ENCODE measurements around the gene PPP1R9A.
"Not testable (repeated sequence)": the region's sequence is repeated elsewhere in the genome, so short reads cannot be mapped to it uniquely, and the experiment has no call there.

Gene PPP1R9A

DNA sequence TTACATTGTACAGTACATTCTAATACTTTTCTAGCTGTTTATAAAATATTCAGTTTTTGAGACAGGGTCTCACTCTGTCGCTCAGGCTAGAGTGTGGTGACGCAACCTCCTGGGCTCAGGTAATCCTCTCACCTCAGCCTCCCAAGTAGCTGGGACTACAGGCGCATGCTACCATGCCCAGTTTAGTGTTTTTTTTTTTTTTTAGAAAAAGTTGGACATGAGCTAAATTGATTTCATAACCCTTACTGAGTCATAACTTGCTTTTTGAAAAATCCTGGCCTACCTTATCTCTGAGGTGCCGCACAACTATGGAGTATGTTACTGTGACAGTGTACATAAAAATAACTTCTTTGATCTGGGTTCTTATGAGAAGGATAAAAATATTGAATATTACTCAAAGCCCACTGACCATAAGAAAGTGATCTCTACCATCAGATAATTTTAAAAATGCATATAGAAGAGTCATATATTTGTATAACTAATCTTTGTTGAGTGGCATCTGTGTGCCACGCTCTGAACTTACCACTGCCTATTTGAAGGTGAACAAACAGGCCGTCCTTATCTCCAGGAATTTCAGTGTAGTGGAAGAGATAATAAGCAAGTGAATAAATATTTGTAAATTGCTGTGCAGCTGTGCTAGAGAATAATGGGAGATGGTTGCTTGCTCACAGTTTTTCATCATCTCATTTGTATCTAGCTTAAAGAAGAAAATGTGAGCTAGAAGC is 73.2 kb downstream of the PPP1R9A start:
- DNase-seq, result no peak

DNA sequence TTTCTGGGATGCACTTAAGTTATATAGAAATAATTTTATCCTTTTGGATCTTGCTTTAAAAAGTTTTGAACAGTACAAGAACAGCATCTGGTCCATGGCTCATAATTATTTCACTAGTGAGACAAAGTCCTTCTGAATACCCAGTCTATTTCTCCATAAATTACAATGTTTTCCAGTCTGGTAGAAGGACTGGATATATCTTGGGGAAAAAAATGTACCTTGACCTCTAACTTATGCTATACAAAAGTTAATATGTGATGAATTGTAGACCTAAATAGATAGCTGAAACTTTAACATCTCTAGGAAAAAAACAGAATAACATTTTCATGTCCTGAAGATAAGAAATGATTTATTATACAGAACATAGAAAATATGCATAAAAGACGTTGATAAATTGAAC is 88.5 kb downstream of the PPP1R9A start:
- no peak for DNase-seq

DNA sequence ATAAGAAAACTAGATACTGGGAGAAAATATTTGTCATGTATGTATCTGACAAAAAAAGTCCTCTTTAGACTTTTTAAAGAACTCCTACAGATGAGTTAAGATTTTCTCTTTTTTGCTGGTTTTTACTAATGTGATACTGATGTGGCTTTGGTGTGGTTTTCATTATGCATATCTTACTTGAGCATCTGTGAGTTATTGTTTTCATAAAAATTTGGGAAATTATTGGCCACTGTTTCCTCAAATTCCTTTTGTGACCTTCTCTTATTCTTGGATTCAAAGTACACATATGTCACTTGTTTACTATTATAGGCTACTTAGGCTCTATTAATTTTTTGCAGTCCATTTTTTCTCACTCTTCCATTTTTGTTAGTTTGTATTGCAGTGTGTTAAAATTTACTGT is 89.0 kb downstream of the PPP1R9A start:
- no peak for DNase-seq

DNA sequence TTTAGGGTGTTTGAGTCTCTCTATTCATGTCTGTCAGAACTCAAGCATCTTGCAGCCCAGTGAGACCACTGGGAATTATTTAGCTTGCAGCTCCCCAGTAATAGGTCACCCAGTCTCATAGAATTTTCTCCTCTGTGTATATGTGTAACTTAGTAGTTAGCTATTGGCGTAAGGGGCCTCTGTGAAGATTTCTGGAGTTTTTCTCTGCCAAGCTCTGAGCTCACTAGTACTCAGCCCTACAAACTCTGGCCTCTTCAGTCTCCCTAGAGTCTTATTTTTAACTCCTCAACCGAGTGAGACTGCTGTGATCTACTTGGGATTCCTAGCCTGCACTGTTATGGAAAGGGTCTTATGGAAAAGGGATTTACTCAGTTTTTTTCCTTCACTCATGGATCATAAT is 90.2 kb downstream of the PPP1R9A start:
- no peak for DNase-seq

DNA sequence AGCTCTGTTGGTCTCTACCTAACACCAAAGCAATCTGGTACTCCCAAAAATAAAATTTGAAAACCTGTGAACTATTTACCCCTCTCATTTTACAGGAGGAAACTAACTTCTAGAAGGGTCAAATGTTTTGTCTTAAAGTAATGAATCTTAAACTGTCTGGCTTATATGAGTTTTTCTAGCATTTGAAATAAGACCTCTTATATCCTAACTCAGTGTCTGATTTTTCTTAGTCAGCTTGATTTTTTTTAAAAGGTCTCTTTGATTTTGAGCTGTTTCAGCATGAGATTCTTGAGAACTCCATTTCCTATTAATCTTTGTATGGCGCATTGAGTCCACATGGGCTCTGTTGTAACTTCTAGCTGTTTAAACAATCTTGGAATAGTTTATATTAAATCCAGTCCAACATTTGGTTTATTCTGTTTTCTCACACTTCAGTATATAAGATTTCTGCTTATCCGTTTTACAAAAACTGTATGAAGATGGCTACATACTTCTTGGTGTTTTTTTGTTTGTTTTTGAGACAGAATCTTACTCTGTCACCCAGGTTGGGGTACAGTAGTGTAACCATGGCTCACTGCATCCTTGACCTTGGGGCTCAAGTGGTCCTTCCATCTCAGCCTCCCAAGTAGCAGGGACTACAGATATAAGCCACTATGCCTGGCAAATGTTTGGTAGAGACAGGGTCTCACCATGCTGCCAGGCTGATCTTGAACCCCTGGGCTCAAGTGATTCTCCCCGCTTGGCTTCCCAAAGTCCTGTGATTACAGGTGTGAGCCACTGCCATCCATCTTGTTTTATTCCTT is 91.1 kb downstream of the PPP1R9A start:
- no peak for DNase-seq

DNA sequence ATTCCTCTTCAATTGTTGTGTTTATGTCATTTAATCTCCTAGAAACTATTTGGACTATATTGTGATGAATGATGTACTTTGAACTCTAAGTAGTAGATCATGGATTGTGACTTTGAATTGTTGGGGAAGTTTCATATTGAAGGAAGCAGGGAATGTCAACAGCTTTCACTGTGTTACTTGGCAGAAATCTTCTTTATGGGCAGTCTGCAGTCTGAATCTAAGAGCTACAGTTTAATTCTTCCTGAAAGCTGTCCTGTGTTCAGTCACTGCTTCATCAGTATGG is 91.6 kb downstream of the PPP1R9A start:
- no peak for DNase-seq

DNA sequence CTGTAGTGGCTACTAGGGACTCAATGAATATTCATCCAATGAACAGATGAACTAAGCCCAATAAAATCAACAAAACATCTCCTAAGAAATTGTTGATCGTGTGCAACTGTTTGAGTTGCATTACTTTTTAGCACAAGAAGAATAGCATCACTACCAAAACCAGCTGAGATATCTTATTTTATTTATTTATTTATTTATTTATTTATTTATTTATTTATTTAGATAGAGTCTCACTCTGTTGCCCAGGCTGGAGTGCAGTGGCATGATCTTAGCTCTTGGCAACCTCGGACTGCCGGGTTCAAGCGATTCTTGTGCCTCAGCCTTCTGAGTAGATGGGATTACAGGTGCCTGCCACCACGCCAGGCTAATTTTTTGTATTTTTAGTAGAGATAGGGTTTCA is 92.2 kb downstream of the PPP1R9A start:
- DNase-seq, result not testable (repeated sequence)

DNA sequence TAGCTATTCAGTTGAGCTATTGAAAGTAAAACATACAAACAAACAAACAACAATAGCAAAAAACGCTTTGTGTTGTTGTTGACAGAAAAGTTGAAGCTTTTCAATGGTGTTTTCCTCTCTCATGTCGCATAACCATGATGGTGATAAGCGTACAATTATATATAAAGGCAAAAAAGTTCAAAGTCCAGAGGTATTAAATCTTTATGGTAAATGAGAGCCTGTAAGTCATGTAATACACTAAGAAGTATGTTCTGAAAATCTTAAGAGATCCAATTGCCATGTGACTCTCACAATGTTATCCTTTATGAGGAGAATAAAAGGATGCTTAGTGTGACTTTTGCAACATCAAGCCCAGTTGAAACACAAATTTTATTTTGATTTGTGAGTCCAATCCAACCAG is 93.9 kb downstream of the PPP1R9A start:
- no peak for DNase-seq

DNA sequence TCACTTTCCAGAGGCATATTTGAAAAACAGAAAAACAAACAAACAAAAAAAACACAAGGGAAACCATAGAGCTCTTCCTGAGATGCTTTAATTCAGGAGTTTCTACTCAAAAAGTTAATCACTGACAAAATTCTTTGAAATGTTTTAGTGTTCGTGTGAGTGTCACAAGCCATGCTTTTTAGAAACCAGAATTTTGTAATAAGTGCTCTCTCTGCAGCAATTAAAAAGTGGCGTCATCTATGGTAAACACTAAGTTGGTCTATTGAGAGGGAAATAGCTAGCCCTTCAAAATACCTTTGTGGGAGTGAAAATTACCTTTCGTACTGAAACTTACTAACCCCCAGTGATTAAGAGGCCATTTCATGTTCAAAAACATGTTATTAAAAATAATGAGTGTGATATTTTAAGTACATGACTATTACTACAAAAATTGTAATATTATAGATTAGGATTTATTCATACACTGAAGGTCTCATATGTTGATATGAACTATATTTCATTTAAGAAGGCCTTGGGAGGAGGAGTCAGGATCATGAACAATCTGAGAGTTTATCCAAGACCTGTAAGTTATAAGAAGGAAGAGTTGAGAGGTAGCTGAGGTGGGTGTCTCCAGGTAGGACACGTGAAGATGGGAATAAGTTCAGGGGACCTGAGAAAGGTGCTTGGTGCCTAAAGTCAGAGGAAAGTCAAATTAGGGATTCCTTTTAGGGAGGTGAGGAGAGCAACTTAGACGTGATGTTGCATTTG is 94.6 kb downstream of the PPP1R9A start:
- no peak for DNase-seq

DNA sequence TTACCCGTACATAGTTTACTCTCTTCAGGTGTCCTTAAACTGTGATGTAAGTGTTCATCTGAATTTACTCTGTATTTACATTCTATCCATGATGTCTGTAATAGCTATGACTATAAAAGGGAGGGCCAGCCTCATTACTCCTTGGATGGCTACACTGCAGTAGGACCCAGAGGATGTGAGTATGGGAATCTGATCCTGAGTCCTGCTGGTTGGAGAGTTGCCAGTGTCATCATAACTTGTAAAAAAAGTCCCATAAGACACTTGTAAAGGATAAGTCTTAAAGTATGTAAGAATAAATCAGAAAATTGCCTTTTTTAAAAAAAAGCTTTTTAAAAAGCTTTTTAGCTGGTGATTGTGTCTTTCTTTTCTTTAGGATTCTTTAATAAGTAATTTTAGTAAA is 95.4 kb downstream of the PPP1R9A start:
- DNase-seq, result no peak

DNA sequence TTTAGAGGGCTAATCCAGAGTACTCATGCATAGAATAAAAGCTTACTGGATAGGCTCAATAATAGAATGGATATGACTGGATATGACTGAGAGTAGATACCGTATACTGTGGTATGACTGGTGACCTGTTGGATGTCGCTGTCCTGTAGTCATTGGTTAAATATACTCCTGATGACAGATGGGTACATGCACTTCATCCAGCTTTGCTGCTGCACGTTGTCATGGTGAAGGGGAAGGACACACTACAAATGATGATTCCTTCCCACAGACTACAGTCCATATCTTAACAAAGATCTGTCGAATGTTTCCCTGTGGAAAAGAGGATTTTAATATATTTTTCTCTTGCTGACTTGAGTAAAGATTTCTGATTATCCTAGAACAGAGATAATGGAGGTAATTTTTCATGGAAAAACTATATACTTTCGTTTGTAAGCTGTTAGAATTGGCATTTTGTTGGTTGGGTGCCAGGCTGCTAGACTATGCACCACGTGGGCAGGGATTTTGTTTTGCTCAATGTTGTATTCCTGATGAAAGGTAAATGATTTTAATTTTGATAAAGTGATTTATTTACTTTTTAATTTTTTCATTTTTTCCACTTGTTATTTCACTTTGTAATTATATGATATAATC is 97.3 kb downstream of the PPP1R9A start:
- DNase-seq, result no peak

DNA sequence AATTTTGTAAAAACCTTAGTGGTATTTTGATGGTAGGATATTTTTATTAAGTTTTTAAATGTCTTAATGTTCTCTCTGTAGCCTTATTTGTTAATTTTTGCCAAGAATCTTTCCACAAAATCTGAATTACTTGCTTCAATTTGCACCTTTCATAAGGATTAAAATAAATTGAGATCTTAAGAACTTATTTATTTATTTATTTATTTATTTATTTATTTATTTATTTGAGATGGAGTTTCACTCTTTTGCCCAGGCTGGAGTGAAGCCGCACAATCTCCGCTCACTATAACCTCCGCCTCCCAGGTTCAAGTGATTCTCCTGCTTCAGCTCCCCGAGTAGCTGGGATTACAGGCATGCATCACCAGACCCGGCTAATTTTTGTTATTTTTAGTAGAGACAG is 98.6 kb downstream of the PPP1R9A start:
- no peak for DNase-seq

DNA sequence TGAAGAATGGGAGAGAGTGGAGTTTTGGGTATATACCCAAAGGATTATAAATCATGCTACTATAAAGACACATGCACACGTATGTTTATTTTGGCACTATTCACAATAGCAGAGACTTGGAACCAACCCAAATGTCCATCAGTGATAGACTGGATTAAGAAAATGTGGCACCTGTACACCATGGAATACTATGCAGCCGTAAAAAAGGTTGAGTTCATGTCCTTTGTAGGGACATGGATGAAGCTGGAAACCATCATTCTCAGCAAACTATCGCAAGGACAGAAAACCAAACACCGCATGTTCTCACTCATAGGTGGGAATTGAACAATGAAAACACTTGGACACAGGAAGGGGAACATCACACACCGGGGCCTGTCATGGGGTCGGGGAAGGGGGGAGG is 101.4 kb downstream of the PPP1R9A start:
- DNase-seq, result not testable (repeated sequence)

DNA sequence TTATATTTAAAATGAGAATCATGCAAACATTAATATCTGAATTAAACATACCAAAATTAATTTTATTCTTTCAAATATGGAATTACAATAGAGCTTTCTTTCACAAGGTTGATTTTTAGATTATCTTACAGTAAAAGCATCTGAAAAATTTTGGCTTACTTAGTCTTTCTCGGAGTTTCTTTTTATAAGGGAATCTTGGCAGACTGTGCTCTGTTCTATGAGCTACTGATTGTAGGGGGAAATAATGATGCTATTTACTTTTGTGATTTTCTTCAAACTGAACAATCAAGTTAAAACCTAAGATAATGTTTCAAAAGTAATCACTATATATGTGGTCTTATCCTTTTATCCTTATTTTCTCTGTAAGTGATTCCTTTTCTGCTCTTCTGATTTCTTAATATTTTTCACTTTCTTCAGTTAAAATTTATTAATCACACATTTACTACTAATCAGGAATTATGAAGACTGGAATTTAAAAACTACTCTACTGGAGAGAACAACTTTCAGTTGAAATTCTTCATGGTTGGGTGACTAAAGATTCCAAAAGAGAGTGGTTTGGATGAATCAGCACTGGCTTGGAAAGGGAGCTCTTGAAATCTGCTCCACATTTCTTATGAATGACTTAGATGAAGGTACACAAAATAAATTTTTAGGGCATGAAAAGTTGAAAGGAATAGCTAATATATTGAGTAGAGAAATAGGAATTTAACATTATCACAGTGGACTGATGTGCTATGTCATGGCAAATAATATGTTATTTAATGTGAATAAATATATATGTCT is 103.9 kb downstream of the PPP1R9A start:
- no peak for DNase-seq

DNA sequence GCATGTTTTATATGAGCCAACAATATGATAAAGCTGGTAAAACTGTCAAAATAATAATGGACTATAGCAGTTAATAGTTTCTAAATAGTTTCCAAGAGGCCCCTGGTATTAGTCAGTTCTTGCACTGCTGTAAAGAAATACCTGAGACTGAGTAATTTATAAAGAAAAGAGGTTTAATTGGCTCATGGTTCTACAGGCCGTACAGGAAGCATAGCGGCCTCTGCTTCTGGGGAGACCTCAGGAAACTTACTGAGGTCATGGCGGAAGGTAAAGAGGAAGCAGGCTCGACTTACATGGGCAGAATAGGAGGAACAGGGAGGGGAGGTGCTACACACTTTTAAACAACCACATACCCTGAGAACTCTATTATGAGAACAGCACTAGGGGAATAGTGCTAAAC is 104.6 kb downstream of the PPP1R9A start:
- no peak for DNase-seq

DNA sequence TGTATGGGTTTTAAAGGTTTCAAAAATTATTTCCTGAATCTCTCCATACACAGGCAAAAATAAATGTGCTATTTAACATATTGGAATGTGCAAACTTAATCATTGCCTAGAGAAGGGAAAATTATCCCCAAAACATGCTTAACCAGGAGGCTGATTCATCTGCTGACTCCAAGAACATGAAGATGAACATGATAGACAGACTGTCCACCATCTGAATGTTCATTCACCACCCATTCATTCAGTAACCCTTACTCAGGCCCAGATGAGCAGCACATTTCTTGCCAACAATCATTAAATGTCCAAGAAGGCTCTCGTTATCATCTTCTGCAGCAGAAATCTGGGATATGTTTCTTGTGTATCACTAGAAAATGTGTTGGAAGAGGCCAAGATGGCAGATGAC is 110.6 kb downstream of the PPP1R9A start:
- DNase-seq, result no peak

DNA sequence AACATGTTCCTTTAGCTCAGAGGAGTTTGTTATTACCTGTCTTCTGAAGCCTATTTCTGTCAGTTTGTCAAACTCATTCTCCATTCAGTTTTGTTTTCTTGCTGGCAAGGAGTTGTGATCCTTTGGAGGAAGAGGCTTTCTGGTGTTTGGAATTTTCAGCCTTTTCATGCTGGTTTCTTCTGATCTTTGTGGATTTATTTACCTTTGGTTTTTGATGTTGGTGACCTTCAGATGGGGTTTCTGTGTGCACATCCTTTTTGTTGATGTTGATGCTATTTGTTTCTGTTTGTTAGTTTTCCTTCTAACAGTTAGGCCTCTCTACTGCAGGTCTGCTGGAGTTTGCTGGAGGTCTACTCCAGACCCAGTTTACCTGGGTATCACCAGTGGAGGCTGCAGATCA is 118.6 kb downstream of the PPP1R9A start:
- no peak for DNase-seq

DNA sequence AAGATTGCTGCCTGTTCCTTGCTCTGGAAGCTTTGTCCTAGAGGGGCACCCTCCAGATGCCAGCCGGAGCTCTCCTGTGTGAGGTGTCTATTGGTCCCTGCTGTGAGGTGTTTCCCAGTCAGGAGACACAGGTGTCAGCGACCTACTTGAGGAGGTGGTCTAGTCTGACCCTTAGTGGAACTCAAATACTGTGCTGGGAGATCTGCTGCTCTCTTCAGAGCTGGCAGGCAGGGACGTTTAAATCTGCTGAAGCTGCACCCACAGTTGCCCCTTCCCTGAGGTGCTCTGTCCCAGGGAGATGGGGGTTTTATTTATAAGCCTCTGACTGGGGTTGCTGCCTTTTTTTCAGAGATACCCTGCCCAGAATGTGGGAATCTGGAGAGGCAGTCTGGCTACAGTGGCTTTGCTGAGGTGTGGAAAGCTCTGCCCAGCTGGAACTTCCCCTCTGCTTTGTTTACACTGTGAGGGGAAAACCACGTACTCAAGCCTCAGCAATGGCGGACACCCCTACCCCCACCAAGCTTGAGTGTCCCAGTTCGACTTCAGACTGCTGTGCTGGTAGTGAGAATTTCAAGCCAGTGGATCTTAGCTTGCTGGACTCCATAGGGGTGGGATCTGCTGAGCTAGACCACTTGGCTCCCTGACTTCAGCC is 119.2 kb downstream of the PPP1R9A start:
- DNase-seq, result no peak

DNA sequence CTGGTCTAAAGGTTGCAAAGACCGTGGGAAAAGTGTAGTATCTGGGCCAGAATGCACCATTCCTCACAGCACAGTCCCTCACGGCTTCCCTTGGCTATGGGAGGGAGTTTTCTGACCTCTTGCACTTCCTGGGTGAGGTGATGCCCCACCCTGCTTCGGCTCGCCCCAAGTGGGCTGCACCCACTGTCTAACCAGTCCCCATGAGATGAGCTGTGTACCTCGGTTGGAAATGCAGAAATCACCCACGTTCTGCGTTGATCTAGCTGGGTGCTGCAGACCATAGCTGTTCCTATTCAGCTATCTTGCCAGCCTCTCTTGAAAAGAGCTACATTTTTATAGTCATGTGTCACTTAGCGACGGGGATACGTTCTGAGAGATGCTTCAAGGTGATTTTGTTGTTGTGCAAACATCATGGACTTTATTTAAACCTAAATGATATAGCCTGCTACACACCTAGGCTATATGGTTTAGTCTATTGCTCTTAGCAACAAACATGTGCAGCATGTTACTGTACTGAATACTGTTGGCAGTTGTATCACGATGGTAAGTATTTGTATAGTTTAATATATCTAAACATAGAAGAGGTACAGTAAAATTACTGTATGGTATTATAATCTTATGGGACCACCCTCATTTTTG is 120.0 kb downstream of the PPP1R9A start:
- no peak for DNase-seq

DNA sequence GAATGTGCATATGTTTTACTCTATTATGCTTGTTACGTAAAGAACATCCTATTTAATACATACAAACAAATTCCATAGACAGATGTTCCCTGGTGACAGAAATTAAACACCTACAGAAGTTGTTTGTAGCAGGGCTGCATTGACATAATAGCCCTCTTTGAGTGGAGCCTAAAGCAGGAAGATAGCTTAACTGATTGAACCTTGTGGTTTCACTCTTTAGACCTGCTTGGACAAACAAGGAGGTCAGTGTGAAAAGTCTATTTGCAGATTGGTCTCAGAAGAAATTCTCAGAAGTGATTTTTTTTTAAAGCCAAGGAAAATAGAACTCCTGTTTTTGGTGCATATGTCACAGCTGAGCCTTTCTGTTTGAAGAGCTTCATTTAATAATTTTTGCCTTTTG is 121.3 kb downstream of the PPP1R9A start:
- no peak for DNase-seq

DNA sequence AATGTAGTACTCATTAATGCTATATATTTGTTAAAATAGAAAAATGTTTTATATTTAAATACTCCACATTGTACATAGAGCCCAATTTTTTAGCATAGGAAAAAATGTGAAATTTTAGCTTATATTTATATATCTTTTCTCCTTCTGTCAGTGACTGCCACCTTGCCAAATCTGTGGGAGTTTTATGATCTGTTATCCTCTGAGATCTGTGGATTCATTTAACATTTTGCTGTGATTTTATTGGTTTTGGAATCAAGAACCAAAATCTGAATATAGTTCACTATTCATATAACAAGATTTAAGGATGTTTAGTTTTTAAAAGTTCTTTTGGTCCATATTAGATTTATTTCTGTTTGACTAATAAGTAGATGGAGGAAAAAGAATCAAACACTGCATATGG is 127.9 kb downstream of the PPP1R9A start:
- DNase-seq, result no peak

DNA sequence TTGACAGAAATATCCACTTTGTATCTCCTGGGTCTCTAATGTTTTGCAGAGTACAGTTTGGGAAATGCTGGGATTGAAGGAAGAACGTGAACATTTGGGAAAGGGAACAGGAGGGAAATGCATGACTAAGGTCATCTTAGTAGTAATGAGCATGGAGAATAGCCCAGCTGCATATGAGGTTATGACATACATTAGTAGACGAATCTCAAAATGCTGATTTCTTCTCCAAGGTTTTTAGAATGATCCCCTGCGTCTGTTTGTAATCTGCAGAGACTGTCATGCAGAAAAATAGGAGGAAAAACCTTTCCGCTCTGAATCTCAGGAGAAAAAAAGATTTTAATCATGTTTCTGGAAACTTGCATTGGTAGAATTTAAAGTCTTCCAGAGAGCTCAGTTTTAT is 133.6 kb downstream of the PPP1R9A start:
- DNase-seq, result no peak
